Measurements from ENCODE around the gene PTPRJ. TPM values are rescaled to one million over a fixed set of nuclear protein-coding genes. Genes with fewer than 3 reads are reported as not detected.

PTPRJ gene
- total and polyA plus RNA-seq, 10 donors: 6.4 to 135 (median 74.6) TPM

GRCh38 chr11:48216510-48216909 is 236.2 kb downstream of the PTPRJ start, which contains the start of gene OR4B1:
Gene OR4B1 (plus strand): TSS chr11:48216810. CDS start chr11:48216810, 0 bp downstream.
- H3K4me1 ChIP-seq: no peaks in the 10 kb centered on the region
- H3K4me3 ChIP-seq: no peak within 1 kb of the TSS
- DNase-seq: no peak
- H3K9me3 ChIP-seq: no peaks in the 10 kb centered on the region
- TF ChIP-seq POLR2AphosphoS5 (IDR thresholded peaks at IDR 0.05): no peak
- no peak for TF ChIP-seq POLR2A (IDR thresholded peaks at IDR 0.05)
- no peak for TF ChIP-seq CTCF (IDR thresholded peaks at IDR 0.05 in 8 of 11, conservative IDR thresholded peaks at IDR 0.05 in 3 of 11)
- intact Hi-C loops (cut with DNase I; ENCODE audit: low total_unique reads): no loop called here
- H3K36me3 ChIP-seq: no peaks in the 10 kb centered on the region
- no peaks in the 10 kb centered on the region for H3K27me3 ChIP-seq (replicated peaks in 1 of 7)
- no peak within 1 kb of the TSS for H3K27ac ChIP-seq
- 61 to 83% (median 76%) methylated on average over 2 of the region's 2 CpGs for WGBS, 5 donors

Small RNA genes lying within 50 kb of the gene (microRNA-seq; reads per million reads assigned to microRNA genes)
- gene MIR3161: 0 to 0.72 (median 0) reads per million in 3 donors

Small RNA genes lying within 50 kb of the gene (small RNA-seq; reads per million reads assigned to genes)
- gene MIR3161: 0 to 0.48 (median 0.14) reads per million in 4 donors

Other genes starting within 250 kb of the PTPRJ start
- 100 to 1,000 TPM; 114 to 217 (median 157) TPM for gene FNBP4, start 213.2 kb upstream of the PTPRJ start, total RNA-seq
- 10 to 100 TPM; 32.0 to 59.2 (median 51.2) TPM for gene FNBP4, start 213.2 kb upstream of the PTPRJ start, polyA plus RNA-seq
- 10 to 100 TPM; 39.8 to 54.8 (median 46.9) TPM for gene NUP160, start 132.2 kb upstream of the PTPRJ start, total RNA-seq
- gene NUP160, start 132.2 kb upstream of the PTPRJ start, polyA plus RNA-seq: 10 to 100 TPM; 16.0 to 20.3 (median 16.0) TPM
- not detected for gene OR4B1, start 236.3 kb downstream of the PTPRJ start, total RNA-seq
- gene OR4B1, start 236.3 kb downstream of the PTPRJ start, polyA plus RNA-seq: not detected